Measurements from ENCODE around the gene SLIT3.

The SLIT3 gene

GRCh38 chr5:169064093-169064492 is 236.8 kb downstream of the SLIT3 start:
- no peak for DNase-seq

DNA sequence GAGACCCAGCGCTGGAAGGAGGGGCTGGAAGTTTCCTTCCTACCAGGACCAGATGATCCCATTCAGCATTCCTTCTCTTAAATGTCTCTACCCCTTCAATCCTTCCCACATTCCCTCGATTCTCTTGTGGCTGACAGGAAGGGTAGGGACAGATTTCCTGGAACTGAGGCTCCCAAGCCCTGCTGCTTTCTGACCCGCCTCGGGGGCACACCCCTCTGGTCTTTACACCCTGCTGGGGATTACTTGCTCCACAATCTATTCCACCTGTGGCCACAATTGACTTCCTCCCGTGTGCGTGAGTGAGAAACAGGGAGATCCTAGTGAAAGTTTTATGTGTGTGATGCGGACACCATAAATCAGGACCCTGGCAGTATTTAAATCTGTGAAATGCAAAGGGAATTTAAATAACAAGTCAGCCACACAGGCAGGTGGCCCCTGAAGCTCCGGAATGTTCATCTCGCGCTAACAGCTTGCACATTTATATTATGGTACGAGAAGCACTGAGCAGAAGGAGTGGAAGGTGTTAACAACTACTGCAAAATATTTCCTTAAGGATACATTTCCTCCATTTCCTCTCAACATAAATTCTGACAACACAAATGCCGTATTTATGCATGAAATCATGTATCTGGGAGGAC is 237.5 kb downstream of the SLIT3 start:
- DNase-seq: no peak

DNA sequence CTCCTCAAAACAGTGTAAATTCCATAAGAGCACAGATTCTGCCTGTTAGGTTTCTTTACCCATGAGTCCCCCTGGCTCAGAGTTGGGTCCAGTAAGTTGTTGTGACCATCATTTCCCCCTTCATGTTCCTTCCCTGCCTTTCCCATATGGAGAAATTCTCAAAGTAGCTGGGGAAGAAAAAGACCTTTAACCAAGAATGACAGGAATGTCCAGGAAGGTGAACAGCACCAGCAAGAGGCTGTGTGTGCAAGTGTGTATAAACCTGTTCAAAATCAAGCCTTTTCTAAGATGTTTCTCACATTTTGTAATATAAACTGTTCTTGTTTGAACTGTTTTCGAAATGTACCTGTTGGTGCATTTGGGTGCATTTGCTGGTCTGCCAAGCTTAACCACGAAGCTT is 238.2 kb downstream of the SLIT3 start:
- DNase-seq: no peak

- no peak for DNase-seq
Measured at GRCh38 chr5:169054506-169054905, 246.4 kb downstream of the SLIT3 start.

- no peak for DNase-seq
Measured at GRCh38 chr5:169052207-169052606, 248.7 kb downstream of the SLIT3 start.

DNA sequence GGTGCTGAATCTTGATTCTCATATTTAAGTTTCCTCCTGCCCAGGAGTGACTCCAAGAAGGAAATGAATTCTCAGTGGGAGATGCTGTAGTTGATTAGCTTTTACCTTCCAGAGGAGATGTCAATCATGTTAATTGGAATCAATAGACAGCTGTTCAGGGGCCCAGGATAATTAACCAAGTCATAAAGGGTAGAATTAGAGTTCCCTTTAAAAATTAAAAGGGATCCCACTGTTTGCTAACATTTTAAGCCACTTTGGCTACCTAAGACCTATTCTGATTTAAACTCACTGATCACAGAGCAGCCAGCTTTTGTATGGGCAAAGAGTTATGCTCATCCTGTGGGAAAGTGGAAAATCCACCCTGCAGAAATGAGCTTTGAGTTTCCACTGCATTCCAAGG is 249.6 kb downstream of the SLIT3 start:
- DNase-seq: no peak

GRCh38 chr5:169050636-169051035 is 250.3 kb downstream of the SLIT3 start:
- no peak for DNase-seq

GRCh38 chr5:169050146-169050571 is 250.8 kb downstream of the SLIT3 start:
- no peak for DNase-seq

DNA sequence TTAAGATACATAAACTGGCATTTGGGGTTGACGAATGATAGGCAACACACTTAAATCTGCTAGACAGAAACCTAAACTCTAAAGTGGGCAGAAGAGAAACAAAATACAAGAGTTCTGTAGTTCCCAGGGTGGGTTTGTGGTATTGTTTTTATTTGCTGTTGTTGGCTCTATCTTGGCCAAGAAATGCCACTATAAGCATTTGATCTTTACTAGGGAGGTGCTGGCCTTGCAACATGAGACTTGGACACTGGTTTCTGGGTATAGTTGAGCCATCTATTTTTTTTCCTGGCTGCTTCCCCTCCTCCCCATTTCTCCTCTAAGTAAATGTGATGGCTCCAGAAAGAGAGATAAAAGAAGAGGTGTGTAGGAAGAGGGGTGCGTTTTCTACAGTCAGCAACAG is 251.2 kb downstream of the SLIT3 start:
- no peak for DNase-seq

GRCh38 chr5:169048181-169049125 is 252.5 kb downstream of the SLIT3 start:
- DNase-seq: no peak

DNA sequence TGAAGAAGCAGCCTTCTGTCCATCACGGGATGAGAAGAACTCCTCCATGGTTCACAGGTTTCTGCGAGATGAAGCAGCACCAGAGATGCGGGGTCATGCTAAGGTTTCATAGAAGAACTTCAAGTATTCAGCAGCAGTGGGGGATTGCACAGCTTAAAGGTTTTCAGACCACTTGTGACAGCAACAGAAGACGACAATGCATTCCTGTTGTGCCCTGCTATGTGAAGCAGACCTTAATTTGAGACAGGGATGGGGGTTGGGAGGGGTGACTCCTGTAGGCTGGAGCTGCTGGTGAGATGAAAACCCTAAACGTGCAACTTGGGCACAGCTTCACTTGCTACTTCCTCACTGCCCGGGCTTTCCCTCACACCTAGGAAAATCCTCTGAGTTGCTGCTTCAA is 256.0 kb downstream of the SLIT3 start:
- no peak for DNase-seq

DNA sequence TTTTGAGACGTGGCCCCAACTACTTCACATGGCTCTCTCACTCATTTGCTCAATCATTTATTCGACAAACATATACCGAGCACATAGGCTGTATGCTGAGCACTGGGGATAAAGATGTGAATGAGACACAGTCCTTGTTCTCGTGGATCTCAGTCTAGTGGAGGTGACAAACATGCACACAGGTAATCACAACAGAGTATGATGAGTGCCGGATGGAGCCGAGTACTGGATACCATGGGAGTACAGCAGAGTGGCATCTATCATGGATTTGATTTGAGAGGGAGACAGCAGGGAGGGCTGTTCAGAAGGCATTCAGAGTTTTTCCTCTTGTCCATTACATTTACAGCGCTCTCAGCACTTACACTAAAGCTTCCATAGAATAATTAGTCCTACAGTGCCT is 259.8 kb downstream of the SLIT3 start:
- DNase-seq: no peak

DNA sequence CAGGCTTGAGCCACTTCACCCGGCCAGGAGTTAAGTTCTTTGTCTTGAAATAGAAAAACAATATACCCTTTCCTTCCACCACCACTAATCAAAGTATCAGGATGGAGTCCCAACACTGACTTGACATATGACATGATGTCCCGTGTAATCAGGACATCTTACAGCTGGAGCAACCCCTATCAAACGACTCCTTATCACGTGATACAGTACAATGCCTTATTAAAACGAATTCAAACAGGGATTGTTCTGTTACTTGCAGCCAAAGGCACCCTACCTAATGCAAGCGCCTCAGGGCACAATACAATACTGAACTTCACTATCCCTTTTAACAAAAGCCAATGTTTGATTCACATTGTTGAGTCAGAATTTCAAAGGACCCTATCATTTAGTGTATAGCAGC is 261.3 kb downstream of the SLIT3 start:
- DNase-seq: no peak

DNA sequence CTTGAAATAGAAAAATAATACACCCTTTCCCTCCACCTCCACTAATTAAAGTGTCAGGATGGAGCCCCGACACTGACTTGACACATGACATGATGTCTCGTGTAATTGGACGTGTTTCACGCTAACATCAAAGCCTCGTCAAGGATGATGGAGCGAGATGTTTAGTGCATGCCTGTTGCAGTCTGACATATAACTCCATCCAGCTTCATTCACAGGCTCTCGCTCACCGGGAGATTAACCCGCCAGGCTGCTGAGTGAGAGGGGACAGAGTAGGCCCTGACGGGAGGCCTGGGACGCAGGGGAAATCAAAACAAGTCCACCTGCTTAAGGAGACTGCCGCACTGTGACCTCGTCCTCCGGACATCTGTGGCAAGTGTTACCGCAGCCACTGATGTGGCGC is 263.5 kb downstream of the SLIT3 start:
- DNase-seq: no peak

GRCh38 chr5:169036079-169036805 is 264.7 kb downstream of the SLIT3 start:
- DNase-seq: no peak

GRCh38 chr5:169029661-169030274 is 271.2 kb downstream of the SLIT3 start:
- no peak for DNase-seq

GRCh38 chr5:169029037-169029436 is 271.9 kb downstream of the SLIT3 start:
- DNase-seq: no peak

GRCh38 chr5:169027501-169028061 is 273.4 kb downstream of the SLIT3 start:
- DNase-seq: no peak

GRCh38 chr5:169025491-169025890 is 275.4 kb downstream of the SLIT3 start:
- DNase-seq: no peak

DNA sequence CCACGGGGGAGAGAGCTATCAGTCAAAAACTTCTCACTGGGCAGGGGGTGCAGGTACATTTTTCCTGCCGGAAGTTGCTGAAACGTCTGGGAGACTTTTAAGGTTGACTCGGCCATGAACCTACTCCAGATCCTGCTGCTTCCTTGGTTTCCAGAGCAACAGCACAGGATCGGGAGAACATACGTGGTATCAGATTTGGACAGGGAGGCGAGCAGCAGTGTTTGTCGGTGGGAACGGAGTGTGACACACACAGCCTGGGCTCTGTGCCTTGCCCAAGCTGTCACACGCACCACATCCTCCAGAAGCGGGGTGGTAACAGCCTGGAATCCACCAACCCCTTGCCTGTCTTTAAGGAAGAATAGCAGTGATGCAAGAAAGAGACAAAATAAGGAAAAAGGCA is 276.5 kb downstream of the SLIT3 start:
- DNase-seq: no peak

DNA sequence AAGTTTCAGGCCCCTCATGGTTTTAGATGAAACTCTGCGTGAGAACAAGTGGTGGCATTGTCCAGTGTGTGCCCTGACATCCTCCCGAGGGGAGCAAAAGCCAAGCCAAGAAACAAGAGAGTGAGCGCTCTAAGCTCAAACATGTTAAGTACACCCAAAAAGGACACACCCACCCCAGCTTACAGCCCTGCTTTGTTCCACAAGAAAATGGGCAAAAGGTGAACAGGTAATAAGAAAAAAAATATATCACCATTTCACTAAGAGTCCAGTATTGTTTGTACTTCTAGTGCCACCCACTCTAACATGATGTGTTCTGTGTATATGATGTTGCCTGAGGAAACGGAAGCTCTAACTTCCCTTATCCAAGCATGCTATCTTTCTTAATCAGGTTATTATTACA is 278.2 kb downstream of the SLIT3 start:
- DNase-seq: no peak

- DNase-seq: no peak
Measured at GRCh38 chr5:169020102-169020501, 280.8 kb downstream of the SLIT3 start.

GRCh38 chr5:169018925-169019324 is 282.0 kb downstream of the SLIT3 start:
- no peak for DNase-seq
